HL-60 (cell line): ENCODE data around the gene PDE4B.

Experiments
- DNase-seq, 2 experiments: peaks; one replicate each; pipeline ENCODE4 v3.0.0-alpha.2; 2010 to 2020; ENCODE audit warnings: low read depth in 1 of 2, low spot score in 1 of 2
- H3K27ac ChIP-seq: fragments of 250-450 bp; sonication (Bioruptor Pico); replicated peaks from 2 replicates; pipeline ENCODE4 v1.5.1; 2020; ENCODE audit warnings: mild to moderate bottlenecking, moderate library complexity
- H3K27me3 ChIP-seq: fragments of 250-450 bp; sonication (Bioruptor Pico); 2 replicates; pipeline ENCODE4 v1.5.1; 2021; ENCODE audit warnings: mild to moderate bottlenecking, moderate library complexity; ENCODE audit not compliant: insufficient read depth, poor library complexity, severe bottlenecking
- H3K4me3 ChIP-seq: replicated peaks from 2 replicates; pipeline ENCODE4 v1.5.1; 2011; ENCODE audit warnings: mild to moderate bottlenecking, control low read depth, low read length; ENCODE audit not compliant: insufficient read depth
- CTCF ChIP-seq: IDR thresholded peaks from one replicate; pipeline ENCODE4 v1.5.1; 2011; ENCODE audit warnings: low read length, control low read depth, inconsistent platforms; ENCODE audit not compliant: insufficient read depth
- GABPA ChIP-seq: IDR thresholded peaks from 2 replicates; pipeline ENCODE4 v1.6.1; 2012; ENCODE audit warnings: low read depth
- POLR2AphosphoS5 ChIP-seq: IDR thresholded peaks from 2 replicates; pipeline ENCODE4 v1.6.1; 2012; ENCODE audit warnings: low read depth
- REST ChIP-seq: IDR thresholded peaks from 2 replicates; pipeline ENCODE4 v1.6.1; 2012; ENCODE audit warnings: low read depth; ENCODE audit not compliant: insufficient replicate concordance
- SPI1 ChIP-seq: IDR thresholded peaks from 2 replicates; pipeline ENCODE4 v1.6.1; 2012; ENCODE audit warnings: low read depth, mild to moderate bottlenecking, borderline replicate concordance

Gene PDE4B

GRCh38 chr1:66396212-66396890, 603.7 kb downstream of the PDE4B start:
- DNase-seq = peak; percentile 36 to 77
- H3K4me3 ChIP-seq = no peak overlapping the region
- H3K27ac ChIP-seq = peak overlapping the region; percentile 95
- TF ChIP-seq CTCF (no peak), SPI1 (peak; percentile 43; the same call in 1 of the 2 replicates), POLR2AphosphoS5 (no peak), GABPA (no peak), REST (no peak)
- no peaks in the 10 kb centered on the region for H3K27me3 ChIP-seq

GRCh38 chr1:66397192-66397591, 604.5 kb downstream of the PDE4B start:
- peak overlapping the region; percentile 95 for H3K27ac ChIP-seq
- DNase-seq = peak in 1 of 2 experiments; percentile 36

More at GRCh38 chr1:66397192-66397591, 604.5 kb downstream of the PDE4B start:
- Histone ChIP-seq H3K27me3 (no peaks in the 10 kb centered on the region), H3K4me3 (no peak overlapping the region)
- TF ChIP-seq SPI1 = peak; percentile 86
- no peak for TF ChIP-seq CTCF
- no peak for TF ChIP-seq POLR2AphosphoS5
- TF ChIP-seq REST = no peak
- TF ChIP-seq GABPA = no peak
